GM19351 (cell line): ENCODE data around the gene GLRX.
A peak's percentile ranks its signal among the peaks of the same experiment; 100 is the strongest.
"Not testable (repeated sequence)": the region's sequence is repeated elsewhere in the genome, so short reads cannot be mapped to it uniquely, and the experiment has no call there.

Source experiments
- ATAC-seq: cut with Tn5 transposase; IDR thresholded peaks from one replicate; pipeline ENCODE4 v1.9.1; 2021; ENCODE audit warnings: mild to moderate bottlenecking, moderate library complexity; ENCODE audit not compliant: unreplicated experiment

Gene GLRX

DNA sequence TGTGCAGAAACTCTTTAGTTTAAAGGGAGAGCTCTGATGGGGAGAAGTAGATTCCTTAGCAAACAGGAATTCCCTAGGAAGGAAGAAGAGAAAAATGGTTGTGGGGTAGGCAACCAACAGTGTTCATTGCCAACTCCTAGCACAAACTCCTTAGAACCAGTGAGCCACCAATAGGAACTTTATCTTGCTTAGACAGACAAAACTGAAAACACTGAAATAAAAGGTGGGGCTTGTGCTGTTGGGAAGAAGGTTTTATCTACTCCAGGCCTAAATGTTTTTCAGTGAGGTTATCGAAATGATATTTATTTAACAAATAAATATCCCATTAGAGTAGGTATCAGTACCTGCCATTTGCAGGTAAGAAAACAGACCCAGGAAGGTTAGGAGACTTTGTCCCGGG is 7.7 kb upstream of the GLRX start:
- no peak for ATAC-seq

DNA sequence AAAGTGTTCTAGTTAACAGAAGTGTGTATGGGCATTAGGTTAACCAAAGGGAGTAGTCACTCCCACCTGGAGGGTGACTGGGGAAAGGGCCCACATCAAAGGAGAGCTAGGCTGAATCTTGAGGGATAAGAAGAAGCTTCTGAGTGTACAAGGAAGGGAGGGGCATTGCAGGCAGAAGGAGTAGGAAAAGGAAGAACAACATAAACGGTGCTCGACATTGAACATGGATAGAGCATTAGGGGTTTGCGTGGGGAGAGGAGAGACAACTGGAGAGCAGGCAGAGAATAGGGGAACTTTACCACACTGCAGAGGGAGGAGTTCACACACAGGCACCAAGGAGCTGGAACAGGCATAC is 5.3 kb upstream of the GLRX start:
- ATAC-seq = no peak

DNA sequence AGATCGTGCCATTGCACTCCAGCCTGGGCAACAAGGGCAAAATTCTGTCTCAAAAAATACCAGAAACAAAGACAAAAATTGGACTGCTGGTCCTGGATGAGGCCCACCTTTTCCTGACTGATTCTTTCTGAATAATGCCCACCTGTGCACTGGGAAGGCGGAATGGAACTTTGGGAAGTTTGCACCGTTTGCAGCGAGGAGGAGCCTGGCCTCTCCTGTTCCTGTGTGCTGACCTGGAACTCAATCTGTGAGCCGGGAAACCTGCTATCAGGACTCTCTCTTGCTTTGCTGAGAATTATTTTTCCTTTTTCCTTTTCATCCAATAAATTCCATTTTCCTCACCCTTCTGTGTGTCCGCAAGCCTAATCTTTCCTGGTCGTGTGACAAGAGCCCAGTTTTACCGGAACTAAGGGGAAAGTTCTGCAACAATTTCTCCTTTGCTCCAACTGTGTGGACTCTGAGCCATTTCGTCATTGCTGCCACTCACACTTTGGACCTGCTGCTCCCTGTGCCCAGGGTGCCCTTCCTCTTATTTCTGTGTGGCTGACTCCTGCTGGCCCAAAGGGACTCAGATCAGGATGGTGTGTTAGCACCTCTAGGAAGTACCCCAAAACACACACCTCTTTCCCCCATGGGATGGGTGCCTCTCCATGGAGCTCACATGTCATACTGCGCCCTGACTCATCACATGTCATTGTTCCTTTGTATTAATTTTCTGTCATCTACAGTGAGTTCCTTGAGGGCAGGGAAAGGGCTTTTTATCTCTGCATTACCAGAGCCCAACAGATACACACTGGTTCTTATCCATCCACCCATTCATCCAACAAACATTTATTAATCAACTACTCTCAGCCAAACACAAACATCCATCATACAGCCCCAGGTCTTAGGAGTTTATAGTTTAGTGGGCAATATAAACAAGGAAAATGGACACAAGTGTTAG is 4.7 kb upstream of the GLRX start:
- no peak for ATAC-seq

DNA sequence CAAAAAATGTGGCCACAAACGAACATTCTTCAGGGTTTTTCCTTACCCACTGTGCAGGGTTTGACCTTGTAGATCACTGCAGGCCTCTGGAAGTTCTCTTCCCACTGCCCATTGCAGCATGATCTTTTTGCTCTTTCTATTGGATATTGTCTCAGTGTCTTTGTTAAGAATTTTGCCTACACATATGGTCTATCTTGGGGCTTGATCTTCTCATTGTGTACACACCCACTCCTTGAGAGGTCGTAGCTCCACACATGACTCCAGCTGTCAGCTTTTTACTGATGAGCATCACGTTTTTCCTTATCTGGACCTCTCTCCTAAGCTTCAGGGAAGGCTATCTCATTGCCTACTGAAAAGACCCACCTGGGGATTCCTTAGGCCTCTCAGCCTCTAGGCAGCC is 3.0 kb upstream of the GLRX start:
- no peak for ATAC-seq

DNA sequence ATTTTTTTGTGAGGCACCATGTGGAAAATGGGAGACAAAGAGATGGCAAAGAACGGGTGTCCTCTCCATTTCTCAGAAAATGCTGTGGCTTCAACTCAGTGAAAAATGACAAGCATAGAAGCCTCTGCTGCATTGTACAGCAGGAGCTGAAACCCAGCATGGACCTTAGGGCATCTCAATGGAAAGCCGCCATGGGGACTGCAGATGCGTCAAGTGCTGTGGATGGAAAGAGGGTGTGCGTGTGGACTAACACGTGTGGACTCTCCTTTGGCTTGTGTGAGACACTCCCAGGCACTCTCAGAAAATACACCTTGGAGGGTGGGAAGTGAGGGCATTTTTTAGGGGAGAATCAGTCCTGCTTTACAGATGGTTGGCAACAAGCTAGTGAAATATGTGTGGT is 2.2 kb upstream of the GLRX start:
- no peak for ATAC-seq

DNA sequence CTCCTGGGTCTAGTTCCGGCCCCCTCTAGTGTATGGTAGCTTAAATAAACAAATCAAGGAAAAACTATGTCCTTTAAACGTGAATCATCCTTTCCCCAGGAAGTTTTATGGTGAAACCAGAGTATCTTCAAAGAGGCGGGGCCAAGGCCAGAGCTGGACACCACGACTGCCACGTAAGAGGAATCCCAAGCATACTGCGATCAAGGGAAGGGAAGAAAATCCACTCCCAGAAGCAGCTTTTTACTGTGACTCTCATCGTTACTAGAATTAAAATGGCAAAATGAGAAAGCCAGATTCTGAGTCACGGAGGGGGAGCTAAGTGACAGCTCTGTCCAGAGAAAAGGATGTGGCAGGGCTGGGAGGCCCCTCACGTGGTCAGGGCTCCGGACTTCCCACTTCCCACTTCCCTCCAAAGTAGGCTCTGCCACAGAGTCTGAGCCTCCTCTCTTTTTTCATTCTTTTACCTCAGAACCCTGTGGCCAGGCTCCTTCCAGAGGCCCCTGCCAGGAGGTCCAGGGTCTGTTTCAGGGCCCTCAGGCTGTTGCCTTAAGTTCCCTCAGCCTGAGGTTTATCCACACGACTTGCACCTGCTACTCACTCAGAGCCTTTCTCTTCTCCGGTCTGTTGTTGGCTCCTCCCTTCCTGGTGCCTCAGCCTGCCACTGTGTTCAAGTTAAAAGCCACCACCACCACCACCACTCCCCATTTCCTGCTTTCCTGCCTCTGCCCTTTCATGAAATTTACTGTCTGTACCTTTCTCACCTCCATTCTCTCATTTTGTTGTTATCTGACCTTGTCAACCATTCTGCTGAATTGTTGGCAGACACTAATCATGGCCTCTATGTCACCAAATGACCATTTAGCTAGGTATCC is 1.4 kb upstream of the GLRX start:
- ATAC-seq = peak; percentile 50

DNA sequence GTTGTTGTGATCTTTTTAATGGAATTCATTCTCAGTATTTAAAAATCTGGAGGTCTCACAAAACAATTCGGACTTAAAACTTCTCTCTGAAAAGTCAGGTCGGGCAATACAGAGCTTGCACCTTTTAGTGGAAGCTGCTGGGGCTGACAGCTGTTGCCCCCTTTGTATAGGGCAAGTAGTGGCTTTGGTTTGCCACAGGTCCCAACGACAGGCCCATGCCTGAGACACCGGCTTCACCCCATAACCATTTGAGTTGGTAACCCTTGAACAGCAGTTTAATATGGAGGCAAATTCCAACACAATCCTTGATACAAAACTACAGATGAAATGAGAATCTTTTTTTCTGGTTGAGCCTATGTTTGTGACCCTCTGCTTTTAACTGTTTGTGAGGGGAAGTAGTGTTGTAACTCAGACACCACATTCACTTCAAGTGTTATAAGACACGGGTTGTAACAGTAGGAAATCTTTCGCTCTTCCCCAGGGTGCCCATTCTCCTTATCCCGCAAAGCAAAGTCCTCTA is 752 bp upstream of the GLRX start:
- ATAC-seq = no peak

DNA sequence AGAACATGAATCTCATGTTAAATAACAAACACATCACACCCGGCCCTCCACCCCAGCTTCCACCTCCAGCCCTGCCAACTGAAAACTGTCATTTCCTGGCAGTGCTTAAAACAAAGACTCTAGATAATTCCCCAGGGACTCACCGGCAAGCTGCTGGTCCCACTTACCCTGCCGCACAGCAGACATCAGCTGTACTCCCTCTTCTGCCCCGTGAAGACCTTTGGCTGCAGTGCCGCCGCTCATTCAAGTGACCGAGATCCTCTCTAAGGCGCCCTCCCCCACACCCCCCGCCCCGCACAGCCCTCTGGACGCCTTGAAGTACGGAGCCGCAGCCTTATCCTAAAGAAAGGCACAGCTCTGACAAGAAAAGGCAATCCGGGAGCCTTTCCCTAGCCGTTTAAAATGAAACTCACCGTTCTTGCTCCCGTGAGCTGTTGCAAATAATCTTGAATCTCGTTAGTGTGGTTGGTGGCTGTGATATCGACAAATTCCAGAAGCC is 434 bp downstream of the GLRX start:
- peak; percentile 19 for ATAC-seq

DNA sequence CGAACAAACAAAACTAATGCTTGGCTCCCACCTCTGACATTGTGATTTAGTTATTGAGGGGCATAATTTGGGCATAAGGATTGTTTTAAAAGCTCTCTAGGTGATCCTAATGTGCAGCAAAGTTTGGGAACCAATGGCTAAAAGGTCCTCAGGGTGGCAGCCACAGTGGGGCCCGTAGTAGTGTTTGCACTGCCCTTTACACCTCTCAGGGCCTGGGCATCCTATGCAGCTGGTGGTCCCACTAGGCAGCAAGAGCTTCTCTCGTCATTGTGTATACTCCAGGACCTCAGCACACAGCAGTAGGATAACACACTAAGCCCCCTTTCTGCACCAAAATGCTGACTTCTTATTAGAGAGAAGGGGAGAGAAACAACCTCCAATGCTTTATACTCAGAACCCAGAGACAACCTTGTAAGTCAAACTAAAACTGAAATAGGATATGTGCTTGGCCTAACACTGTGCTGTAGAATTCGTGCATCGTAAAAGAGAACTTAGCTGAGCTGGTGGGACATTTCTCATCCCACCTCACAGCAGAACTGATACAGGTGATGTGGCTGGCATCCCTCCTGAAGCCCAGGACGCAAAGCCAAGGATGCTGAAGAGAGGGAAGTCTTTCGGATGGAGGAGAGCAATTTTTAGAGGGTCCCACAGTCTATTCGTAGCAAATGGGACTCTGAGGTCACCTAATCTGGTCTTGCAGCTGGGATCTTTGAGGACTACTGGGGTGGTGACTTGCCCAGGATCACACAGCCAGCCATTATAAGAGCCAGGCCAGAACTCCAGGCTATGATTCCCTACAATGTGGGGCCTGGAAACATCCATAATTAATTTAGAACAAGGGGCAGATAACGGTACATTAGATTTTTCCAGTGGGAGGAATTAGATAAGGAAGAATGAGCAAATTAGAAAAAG is 1.2 kb downstream of the GLRX start:
- peak; percentile 34 for ATAC-seq

DNA sequence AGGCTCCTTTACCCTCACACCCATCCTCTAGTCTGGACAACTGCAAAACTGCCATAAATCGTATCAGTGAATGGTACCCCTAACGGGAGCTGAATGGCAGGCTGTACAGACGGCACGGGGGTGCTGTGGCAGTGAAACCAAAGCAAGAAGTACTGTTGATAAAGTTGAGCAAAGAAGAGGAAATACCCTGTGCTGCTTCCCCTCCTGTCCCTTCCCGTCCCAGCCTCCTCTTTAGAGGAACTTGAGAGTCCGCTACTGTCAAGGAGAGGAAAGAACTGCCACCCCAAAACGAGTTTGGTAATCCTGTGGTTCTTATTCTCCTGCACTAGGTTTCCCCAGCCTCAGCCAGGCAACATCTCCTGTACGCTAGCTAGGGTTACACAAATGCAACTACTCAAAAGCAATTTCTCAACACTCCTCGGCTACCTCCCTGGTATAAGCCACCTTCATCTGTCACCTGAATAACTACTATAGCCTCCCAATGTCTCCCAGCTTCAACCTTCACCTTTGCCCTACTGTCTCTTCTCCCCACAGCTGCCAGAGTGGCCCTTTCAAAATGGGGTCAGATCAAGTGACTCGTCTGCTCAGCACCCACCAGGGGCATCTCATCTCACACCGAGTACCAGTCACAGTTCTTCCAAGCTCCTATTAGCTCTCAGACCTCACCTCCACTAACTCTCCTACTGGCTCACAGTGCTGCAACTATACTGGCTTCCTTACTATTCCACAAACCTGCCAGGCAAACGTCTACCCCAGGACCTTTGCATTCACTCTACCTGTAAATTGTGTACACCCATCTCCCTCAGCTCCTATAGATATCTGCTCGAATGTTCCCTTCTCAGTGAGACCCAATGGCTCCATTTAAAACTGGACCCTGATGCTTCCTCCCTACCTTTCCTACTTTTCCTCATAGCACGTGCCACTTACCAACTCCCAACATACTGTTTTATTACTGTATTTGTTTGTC is 4.1 kb downstream of the GLRX start:
- no peak for ATAC-seq

DNA sequence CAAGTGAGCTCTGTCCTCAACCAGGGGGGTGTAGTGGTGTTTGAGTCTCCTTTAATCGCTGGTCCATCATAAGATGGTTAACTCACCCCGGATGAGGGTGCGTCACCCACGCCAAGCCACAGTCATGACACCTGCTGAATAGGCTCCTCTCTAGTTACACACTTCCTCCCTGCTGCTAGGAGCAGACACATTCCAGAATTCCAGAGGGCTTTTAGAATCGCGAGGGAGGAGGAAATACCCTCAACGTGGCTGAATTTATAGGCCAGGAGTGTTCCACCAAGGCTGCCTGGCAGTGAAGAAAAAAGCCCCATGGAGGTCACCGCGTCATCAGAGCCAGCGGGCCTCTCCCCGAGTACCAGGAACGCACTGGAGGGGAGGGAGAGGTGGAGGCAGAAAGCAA is 5.1 kb downstream of the GLRX start:
- ATAC-seq = no peak

DNA sequence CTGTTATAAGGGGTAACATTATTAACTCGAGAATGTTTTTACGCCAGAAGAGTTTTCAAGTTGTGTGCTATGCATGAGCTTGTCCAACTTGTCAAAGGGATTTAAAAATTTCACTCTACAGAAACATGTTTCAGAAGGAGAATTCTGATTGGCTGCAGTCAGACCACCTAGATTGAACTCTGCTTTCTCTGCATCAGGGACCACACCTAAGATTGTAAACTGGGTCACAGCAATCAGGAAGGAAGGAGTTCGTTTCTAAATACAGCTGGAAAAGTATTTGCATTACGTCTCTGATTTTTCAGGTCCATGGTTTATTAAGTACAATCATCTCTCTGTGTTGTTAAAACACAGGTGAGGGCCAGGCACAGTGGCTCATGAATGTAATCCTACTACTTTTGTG is 5.8 kb downstream of the GLRX start:
- no peak for ATAC-seq

DNA sequence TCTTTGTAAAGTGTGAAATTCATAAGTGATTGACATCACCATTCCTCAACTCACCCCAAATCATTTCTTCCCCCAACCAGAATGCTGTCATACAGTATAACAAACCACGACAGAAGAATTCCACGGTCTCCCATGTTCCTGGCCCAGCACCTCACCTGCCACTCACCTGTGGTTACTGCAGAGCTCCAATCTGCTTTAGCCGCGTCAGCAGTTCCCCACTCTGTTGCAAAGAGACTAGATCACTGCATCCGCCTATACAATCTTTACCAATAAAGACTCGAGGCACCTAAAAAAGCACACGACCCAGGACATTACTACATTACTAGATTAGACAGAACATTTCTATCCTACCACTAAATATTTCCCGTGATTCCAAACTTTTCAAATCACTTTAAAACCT is 6.2 kb downstream of the GLRX start:
- ATAC-seq = no peak

DNA sequence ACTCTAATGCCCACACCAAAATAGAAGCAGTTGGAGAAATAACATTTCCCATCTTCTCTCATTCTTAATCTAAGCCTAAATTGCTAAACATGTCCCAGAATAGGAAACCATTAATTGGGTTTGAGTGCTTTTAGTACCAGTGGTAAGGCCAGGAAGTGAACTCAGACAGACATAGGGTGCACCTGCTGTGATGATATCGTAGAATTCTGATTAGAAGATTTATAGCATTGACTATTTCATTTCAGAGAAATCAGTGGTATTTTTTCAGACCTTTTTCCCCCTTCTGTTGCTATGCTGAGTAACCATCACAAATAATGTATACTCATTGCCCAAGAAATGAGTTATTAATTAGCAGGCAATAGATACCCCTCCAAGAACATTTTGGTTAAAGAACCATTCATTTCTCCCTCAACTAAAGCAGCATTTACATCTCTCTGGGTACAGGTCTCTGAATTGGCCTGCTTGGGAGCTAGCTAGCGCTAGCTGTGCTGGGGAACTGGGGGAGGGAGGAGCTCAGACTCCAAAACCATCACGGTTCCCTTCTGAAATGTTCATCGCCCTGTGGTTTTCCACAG is 7.3 kb downstream of the GLRX start:
- no peak for ATAC-seq

DNA sequence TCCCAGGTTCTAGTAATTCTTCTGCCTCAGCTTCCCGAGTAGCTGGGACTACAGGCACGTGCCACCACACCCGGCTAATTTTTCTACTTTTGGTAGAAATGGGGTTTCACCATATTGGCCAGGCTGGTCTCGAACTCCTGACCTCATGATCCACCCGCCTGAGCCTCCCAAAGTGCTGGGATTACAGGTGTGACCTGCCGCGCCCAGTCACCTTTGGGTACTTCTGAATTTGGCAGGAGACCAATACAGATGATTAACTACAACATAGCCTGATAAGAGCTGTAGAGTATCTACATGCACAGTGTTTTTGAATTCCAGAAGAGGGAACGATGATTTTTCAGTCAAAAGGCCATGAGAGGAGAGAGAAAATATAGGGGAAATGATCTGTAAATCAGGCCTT is 9.5 kb downstream of the GLRX start:
- not testable (repeated sequence) for ATAC-seq

DNA sequence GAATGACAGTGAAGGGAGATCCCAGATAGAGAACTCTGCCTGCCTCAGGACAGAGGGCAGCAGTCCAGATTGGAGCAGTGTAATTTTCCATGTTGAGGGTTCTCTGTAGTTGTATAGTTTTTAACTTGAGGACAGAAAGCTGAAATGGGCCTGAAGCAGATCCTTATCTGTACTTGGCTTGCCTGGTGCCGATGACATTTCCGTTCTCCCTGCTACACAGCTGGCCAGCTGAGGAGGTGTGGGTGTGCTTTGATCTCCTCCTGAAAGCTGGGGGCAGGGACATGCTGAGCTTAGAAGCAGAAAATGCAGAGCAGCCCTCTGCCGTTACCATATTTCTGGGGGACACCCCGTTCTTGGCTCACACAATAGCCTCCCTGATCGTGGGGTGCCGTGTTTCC is 10.5 kb downstream of the GLRX start:
- ATAC-seq = no peak

DNA sequence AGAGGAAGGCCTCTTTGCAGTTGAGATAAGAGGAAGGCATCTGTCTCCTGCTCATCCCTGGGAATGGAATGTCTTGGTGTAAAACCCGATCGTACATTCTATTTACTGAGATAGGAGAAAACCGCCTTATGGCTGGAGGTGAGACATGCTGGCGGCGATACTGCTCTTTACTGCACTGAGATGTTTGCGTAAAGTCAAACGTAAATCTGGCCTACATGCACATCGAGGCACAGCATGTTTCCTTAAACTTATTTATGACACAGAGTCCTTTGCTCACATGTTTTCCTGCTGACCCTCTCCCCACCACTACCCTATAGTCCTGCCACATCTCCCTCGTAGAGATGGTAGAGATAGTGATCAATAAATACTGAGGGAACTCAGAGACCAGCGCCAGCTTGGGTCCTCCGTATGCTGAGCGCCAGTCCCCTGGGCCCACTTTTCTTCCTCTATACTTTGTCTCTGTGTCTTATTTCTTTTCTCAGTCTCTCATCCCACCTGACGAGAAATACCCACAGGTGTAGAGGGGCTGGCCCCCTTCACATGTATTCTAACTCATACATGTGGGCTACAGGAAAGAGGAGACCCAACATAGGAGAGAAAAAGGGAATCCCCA is 11.0 kb downstream of the GLRX start:
- not testable (repeated sequence) for ATAC-seq

DNA sequence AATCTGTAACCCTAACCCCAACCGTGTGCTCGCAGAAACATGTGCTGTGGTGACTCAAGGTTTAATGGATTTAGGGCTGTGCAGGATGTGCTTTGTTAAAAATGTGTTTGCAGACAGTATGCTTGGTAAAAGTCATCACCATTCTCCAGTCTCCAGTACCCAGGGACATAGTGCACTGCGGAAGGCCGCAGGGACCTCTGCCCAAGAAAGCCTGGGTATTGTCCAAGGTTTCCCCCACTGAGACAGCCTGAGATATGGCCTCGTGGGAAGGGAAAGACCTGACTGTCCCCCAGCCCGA is 11.5 kb downstream of the GLRX start:
- not testable (repeated sequence) for ATAC-seq
